Spleen (tissue), 13 donors: ENCODE data around the gene HUS1. TPM values are rescaled to one million over a fixed set of nuclear protein-coding genes. Genes with fewer than 3 reads are reported as not detected.

Experiments used
- DNase-seq: peaks from one replicate; pipeline ENCODE4 v3.0.0-alpha.2; 2020
- H3K27ac ChIP-seq, 8 donors: fragments of 200-600 bp; sonication (generic) in 7 of 8; 1 replicate in 4 of 8; 2 replicates in 4 of 8; pipeline versions ENCODE4 v1.5.0 to v1.8.0; 2016 to 2021; ENCODE audit warnings: inconsistent platforms in 4 of 8, mild to moderate bottlenecking in 4 of 8, moderate library complexity in 1 of 8
- H3K27me3 ChIP-seq, 7 donors: fragments of 200-600 bp; sonication (generic) in 6 of 7; replicated peaks in 1 of 7; 1 replicate in 4 of 7; 2 replicates in 3 of 7; pipeline versions ENCODE4 v1.5.0 to v1.8.0; 2016 to 2021; ENCODE audit warnings: inconsistent platforms in 3 of 7, mild to moderate bottlenecking in 1 of 7
- H3K36me3 ChIP-seq, 6 donors: fragments of 200-600 bp; sonication (generic) in 5 of 6; 1 replicate in 4 of 6; 2 replicates in 2 of 6; pipeline versions ENCODE4 v1.5.0 to v1.8.0; 2016 to 2021; ENCODE audit warnings: inconsistent platforms in 2 of 6
- H3K4me1 ChIP-seq, 6 donors: fragments of 200-600 bp; sonication (generic) in 5 of 6; 1 replicate in 3 of 6; 2 replicates in 3 of 6; pipeline versions ENCODE4 v1.5.0 to v1.8.0; 2016 to 2021; ENCODE audit warnings: inconsistent platforms in 3 of 6
- H3K4me3 ChIP-seq, 8 donors: fragments of 200-600 bp; sonication (generic) in 7 of 8; 1 replicate in 4 of 8; 2 replicates in 4 of 8; pipeline versions ENCODE4 v1.5.0 to v1.8.0; 2016 to 2021; ENCODE audit warnings: inconsistent platforms in 4 of 8, mild to moderate bottlenecking in 4 of 8, moderate library complexity in 2 of 8
- H3K9me3 ChIP-seq, 8 donors: fragments of 200-600 bp; sonication (generic) in 7 of 8; 1 replicate in 4 of 8; 2 replicates in 4 of 8; pipeline versions ENCODE4 v1.5.0 to v1.8.0; 2016 to 2021; ENCODE audit warnings: inconsistent platforms in 4 of 8
- POLR2A ChIP-seq, 3 donors: fragments of 450-650 bp; IDR thresholded peaks; one replicate each; pipeline ENCODE4 v1.5.1; 2017; ENCODE audit warnings: antibody characterized with exemption in 3 of 3, mild to moderate bottlenecking in 1 of 3
- POLR2AphosphoS5 ChIP-seq, 3 donors: sonication (generic); formaldehyde crosslinking; IDR thresholded peaks; one replicate each; pipeline ENCODE4 v1.5.1; 2017; ENCODE audit warnings: antibody characterized with exemption in 3 of 3
- WGBS, 5 donors: extraction: QIAGEN DNeasy Blood & Tissue Kit in 3 of 5; methylation state at CpG; one replicate each; pipeline versions ENCODE4 v1.1.5 to v1.1.7; 2013 to 2018; 5-methylcytosine and 5-hydroxymethylcytosine counted together
- intact Hi-C: fragments of 100-400 bp; cut with DNase I; formaldehyde crosslinking; loops from one replicate; pipeline ENCODE4 v1.15.0; 2023; ENCODE audit warnings: low total_unique reads
- long read RNA-seq, 2 donors: transcript quantifications; one replicate each; lab custom pipeline, GENCODE V29; 2026
- polyA plus RNA-seq, 3 donors: library from polyadenylated mRNA; stranded (reverse); fragments of 200-250 nt; gene quantifications; one replicate each; pipeline ENCODE4 v1.2.1, GENCODE V29; 2013
- total RNA-seq, 7 donors: library from RNA; depleted of rRNA in 3 of 7; stranded (reverse); fragments of >200 nt in 3 of 7; fragmentation: NEBNext Ultra II Directional in 4 of 7; extraction: Animal tissue kit (Norgen Biotek cat#: 25700) in 4 of 7; gene quantifications; one replicate each; pipeline versions ENCODE4 v1.1.0 to v1.2.1, GENCODE V29; 2016 to 2021
- TF ChIP-seq, protein P1 (sequence below), 11 experiments: fragments of 200-600 bp in 7 of 11; fragments of 450-650 bp in 4 of 11; sonication (generic) in 4 of 11; IDR thresholded peaks in 8 of 11; conservative IDR thresholded peaks in 3 of 11; 1 replicate in 7 of 11; 2 replicates in 4 of 11; pipeline versions ENCODE4 v1.4.0 to v1.8.0; 2016 to 2021; ENCODE audit warnings: antibody characterized with exemption in 11 of 11, inconsistent platforms in 4 of 11, mild to moderate bottlenecking in 1 of 11
- donor health status: healthy with polysubstance abuse.
- donor health status: DM: no; HTN: no; CAD: no; lungs with moderate emphysema.
- donor health status: DM: no; HTN: no; CAD: no.
- donor health status: Bipolar disorder and iron deficiency.
- donor health status: healthy.
- donor health status: DM: no; HTN: no; CAD: no.
- donor health status: DM: yes; HTN: yes; CAD: no.

The HUS1 gene
- 10 to 100 TPM; 29.5 to 74.2 (median 37.3) TPM for total RNA-seq
- 1 to 10 TPM; 4.8 to 8.7 (median 6.2) TPM for polyA plus RNA-seq
- long read RNA-seq, donor 1, partial matches to known transcripts = 0 of 3 reads
- long read RNA-seq, donor 1, other reads (novel, unspliced or antisense) = 0 of 3 reads
- long read RNA-seq, donor 2, partial matches to known transcripts = 0 of 2 reads
- long read RNA-seq, donor 2, other reads (novel, unspliced or antisense) = 0 of 2 reads

GRCh38 chr7:47979145-47979831 lies at the start of gene HUS1:
Gene HUS1 (minus strand): TSS chr7:47979615. CDS start chr7:47979519, 96 bp downstream.
- 1 to 2% (median 2%) methylated on average over 43 to 62 of the region's 62 CpGs for WGBS, 5 donors
- Histone ChIP-seq H3K4me1 (peaks cover 9 to 32% (median 18%) of the 10 kb centered on the region in 6 donors), H3K27me3 (no peaks in the 10 kb centered on the region), H3K27ac (peak within 1 kb of the TSS; percentile 78 to 95 (median 92)), H3K36me3 (peaks cover 5 to 42% (median 39%) of the 10 kb centered on the region in 6 donors), H3K9me3 (no peaks in the 10 kb centered on the region), H3K4me3 (peak within 1 kb of the TSS; percentile 56 to 79 (median 62))
- peak; percentile 96 to 98 (median 98) for TF ChIP-seq POLR2AphosphoS5 (IDR thresholded peaks at IDR 0.05)
- peak; percentile 64 to 89 (median 64) for TF ChIP-seq POLR2A (IDR thresholded peaks at IDR 0.05)
- TF ChIP-seq, protein P1, sequence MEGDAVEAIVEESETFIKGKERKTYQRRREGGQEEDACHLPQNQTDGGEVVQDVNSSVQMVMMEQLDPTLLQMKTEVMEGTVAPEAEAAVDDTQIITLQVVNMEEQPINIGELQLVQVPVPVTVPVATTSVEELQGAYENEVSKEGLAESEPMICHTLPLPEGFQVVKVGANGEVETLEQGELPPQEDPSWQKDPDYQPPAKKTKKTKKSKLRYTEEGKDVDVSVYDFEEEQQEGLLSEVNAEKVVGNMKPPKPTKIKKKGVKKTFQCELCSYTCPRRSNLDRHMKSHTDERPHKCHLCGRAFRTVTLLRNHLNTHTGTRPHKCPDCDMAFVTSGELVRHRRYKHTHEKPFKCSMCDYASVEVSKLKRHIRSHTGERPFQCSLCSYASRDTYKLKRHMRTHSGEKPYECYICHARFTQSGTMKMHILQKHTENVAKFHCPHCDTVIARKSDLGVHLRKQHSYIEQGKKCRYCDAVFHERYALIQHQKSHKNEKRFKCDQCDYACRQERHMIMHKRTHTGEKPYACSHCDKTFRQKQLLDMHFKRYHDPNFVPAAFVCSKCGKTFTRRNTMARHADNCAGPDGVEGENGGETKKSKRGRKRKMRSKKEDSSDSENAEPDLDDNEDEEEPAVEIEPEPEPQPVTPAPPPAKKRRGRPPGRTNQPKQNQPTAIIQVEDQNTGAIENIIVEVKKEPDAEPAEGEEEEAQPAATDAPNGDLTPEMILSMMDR (IDR thresholded peaks at IDR 0.05 in 8 of 11, conservative IDR thresholded peaks at IDR 0.05 in 3 of 11) = peak in 2 of 11 experiments; percentile 13 to 14
- DNase-seq = peak; percentile 98
- intact Hi-C loops = loop anchor here (5.0 kb wide), 1 partner anchor 108 kb away; the partner anchor contains the start of gene UPP1

GRCh38 chr7:48028938-48029337 lies 49.5 kb upstream of the HUS1 start, which contains the start of gene SUN3:
Gene SUN3 (minus strand): TSS chr7:48029107. CDS start chr7:48028938, 169 bp downstream.
- WGBS, 5 donors = 81 to 96% (median 84%) methylated on average over 6 of the region's 6 CpGs
- Histone ChIP-seq H3K27me3 (peaks cover 0 to 47% (median 17%) of the 10 kb centered on the region in 7 donors), H3K27ac (no peak within 1 kb of the TSS), H3K36me3 (no peaks in the 10 kb centered on the region), H3K4me1 (no peaks in the 10 kb centered on the region), H3K4me3 (no peak within 1 kb of the TSS), H3K9me3 (peaks cover 0 to 10% (median 9%) of the 10 kb centered on the region in 8 donors)
- intact Hi-C loops = no loop called here
- DNase-seq = no peak
- no peak for TF ChIP-seq POLR2AphosphoS5 (IDR thresholded peaks at IDR 0.05)
- TF ChIP-seq, protein P1 (IDR thresholded peaks at IDR 0.05 in 8 of 11, conservative IDR thresholded peaks at IDR 0.05 in 3 of 11) = no peak
- TF ChIP-seq POLR2A (IDR thresholded peaks at IDR 0.05) = no peak

DNA sequence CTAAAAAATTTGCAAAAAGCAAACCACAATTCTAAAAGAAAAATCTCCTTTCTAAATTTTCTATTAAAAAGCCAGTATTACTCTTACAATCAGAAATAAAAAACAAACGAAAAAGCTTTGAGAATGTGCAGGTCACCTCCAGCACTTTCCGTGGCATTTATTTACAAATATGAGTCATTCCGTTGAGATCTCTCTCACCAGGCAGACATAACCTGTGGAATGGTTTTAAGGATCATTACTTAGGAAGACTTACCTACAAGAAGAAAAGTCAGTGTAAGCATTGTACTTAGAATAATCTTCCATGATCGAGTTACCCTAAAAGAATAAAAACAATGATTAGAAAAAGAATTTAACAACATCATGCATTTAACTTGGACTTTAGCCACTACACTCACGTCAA lies 46.2 kb upstream of the HUS1 start:
- peaks cover 0 to 30% (median 22%) of the 10 kb centered on the region in 8 donors for H3K9me3 ChIP-seq
- 79 to 85% (median 81%) methylated on average over 5 of the region's 5 CpGs for WGBS, 5 donors
- no peak overlapping the region for H3K27ac ChIP-seq
- peaks cover 0 to 20% (median 0%) of the 10 kb centered on the region in 7 donors for H3K27me3 ChIP-seq
- intact Hi-C loops = no loop called here
- no peaks in the 10 kb centered on the region for H3K4me1 ChIP-seq
- H3K36me3 ChIP-seq = no peaks in the 10 kb centered on the region
- no peak overlapping the region for H3K4me3 ChIP-seq
- DNase-seq = no peak
- TF ChIP-seq POLR2A (IDR thresholded peaks at IDR 0.05) (no peak), POLR2AphosphoS5 (IDR thresholded peaks at IDR 0.05) (no peak)
- TF ChIP-seq, protein P1 (IDR thresholded peaks at IDR 0.05 in 8 of 11, conservative IDR thresholded peaks at IDR 0.05 in 3 of 11) = no peak

DNA sequence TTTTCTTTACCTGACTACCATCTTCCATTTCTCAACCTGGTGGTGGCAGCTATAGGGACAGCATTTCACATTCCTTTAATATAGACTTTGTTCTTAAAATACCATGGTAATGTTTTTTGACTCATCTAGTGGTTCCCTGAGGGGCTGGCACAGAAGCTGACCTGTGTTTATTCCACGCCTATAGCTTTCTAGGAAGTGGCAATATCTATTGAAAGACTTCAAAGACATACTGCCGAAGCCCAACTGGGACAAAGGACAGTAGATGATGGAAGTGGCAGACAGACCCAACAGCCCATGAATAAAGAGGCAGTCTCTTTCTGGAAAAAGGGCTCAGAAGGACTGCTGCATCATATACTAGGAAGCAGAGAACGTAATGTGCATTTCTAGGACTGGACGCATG lies 38.3 kb upstream of the HUS1 start:
- TF ChIP-seq, protein P1 (IDR thresholded peaks at IDR 0.05 in 8 of 11, conservative IDR thresholded peaks at IDR 0.05 in 3 of 11) = no peak
- TF ChIP-seq POLR2A (IDR thresholded peaks at IDR 0.05) (no peak), POLR2AphosphoS5 (IDR thresholded peaks at IDR 0.05) (no peak)
- H3K9me3 ChIP-seq = peaks cover 0 to 14% (median 3%) of the 10 kb centered on the region in 8 donors
- peaks cover 0 to 16% (median 0%) of the 10 kb centered on the region in 7 donors for H3K27me3 ChIP-seq
- H3K27ac ChIP-seq = no peak overlapping the region
- H3K36me3 ChIP-seq = no peaks in the 10 kb centered on the region
- H3K4me3 ChIP-seq = no peak overlapping the region
- no peaks in the 10 kb centered on the region for H3K4me1 ChIP-seq
- intact Hi-C loops = no loop called here
- WGBS, 5 donors = 87 to 94% (median 93%) methylated on average over 4 of the region's 4 CpGs
- DNase-seq = no peak
